A549 (cell line): ENCODE results near the gene NDRG4. TPM values are rescaled to one million over a fixed set of nuclear protein-coding genes. Genes with fewer than 3 reads are reported as not detected.

ENCODE experiments used
- ATAC-seq, 2 experiments: fragments of 200-7000 bp in 1 of 2; fragments of >200 bp in 1 of 2; cut with Nextera tagmentation in 1 of 2; cut with Tn5 transposase in 1 of 2; 3 replicates each; pipeline versions ENCODE4 v1.8.0 to v1.9.1; 2018 to 2020; ENCODE audit warnings: mild to moderate bottlenecking in 1 of 2, moderate library complexity in 1 of 2
- CTCF ChIA-PET: fragments of 300-600 bp; sonication (Branson Sonifier 250); formaldehyde crosslinking; extraction: SDS; loops from one replicate; lab custom pipeline; 2021; ENCODE audit warnings: antibody characterized with exemption, inconsistent platforms; lab: Yijun Ruan, JAX
- POLR2A ChIA-PET: fragments of 350-600 bp; formaldehyde crosslinking; extraction: SDS; loops from one replicate; lab custom pipeline; 2021; ENCODE audit warnings: antibody characterized with exemption, inconsistent platforms; lab: Yijun Ruan, JAX
- DNase-seq, 2 experiments: peaks; one replicate each; pipeline versions ENCODE4 v3.0.0 to v3.0.0-alpha.2; 2011 to 2016; ENCODE audit warnings: low read depth in 1 of 2, low spot score in 1 of 2
- FAIRE-seq: peaks from 2 replicates; lab custom pipeline; 2011; peaks lifted over from hg19 to GRCh38; lab: Jason Lieb, UNC
- H3K27ac ChIP-seq, 2 experiments: fragments of >200 bp; sonication (Bioruptor Twin); formaldehyde crosslinking; 3 replicates each; pipeline ENCODE4 v1.5.1; 2016 to 2017
- H3K4me1 ChIP-seq: fragments of >200 bp; sonication (Bioruptor Twin); formaldehyde crosslinking; 3 replicates; pipeline ENCODE4 v1.6.1; 2016
- H3K4me2 ChIP-seq: fragments of >200 bp; sonication (Bioruptor Twin); formaldehyde crosslinking; 3 replicates; pipeline ENCODE4 v1.6.1; 2016
- H3K4me3 ChIP-seq: fragments of >200 bp; sonication (Bioruptor Twin); formaldehyde crosslinking; 3 replicates; pipeline ENCODE4 v1.5.1; 2016
- H3K9me3 ChIP-seq: fragments of >200 bp; sonication (Bioruptor Twin); formaldehyde crosslinking; 3 replicates; pipeline ENCODE4 v1.6.1; 2016
- BCL3 ChIP-seq: fragments of >200 bp; sonication (Bioruptor Twin); formaldehyde crosslinking; IDR thresholded peaks from 3 replicates; pipeline ENCODE4 v1.6.1; 2016
- CEBPB ChIP-seq, 2 experiments: fragments of >200 bp in 1 of 2; sonication (Bioruptor Twin) in 1 of 2; formaldehyde crosslinking in 1 of 2; IDR thresholded peaks; 2 replicates each; pipeline ENCODE4 v1.6.1; 2012 to 2016
- CHD2 ChIP-seq: fragments of 150-350 bp; IDR thresholded peaks from 2 replicates; pipeline ENCODE4 v1.6.1; 2014; ENCODE audit warnings: low read length; ENCODE audit not compliant: partially characterized antibody
- CTCF ChIP-seq: fragments of >200 bp; sonication (Bioruptor Twin); formaldehyde crosslinking; IDR thresholded peaks from 3 replicates; pipeline ENCODE4 v1.5.1; 2016
- EHF ChIP-seq: fragments of 250-450 bp; sonication (Bioruptor Pico); IDR thresholded peaks from 2 replicates; pipeline ENCODE4 v1.5.0; 2020; ENCODE audit warnings: mild to moderate bottlenecking
- EP300 ChIP-seq, 2 experiments: fragments of >200 bp; sonication (Bioruptor Twin); formaldehyde crosslinking; IDR thresholded peaks; 2 replicates in 1 of 2; 3 replicates in 1 of 2; pipeline ENCODE4 v1.6.1; 2016 to 2017
- FOSL2 ChIP-seq, 2 experiments: fragments of 450-650 bp in 1 of 2; fragments of >200 bp in 1 of 2; sonication (Bioruptor Twin) in 1 of 2; formaldehyde crosslinking; IDR thresholded peaks; 2 replicates each; pipeline versions ENCODE4 v1.5.0 to v1.6.1; 2016 to 2020; ENCODE audit warnings: mild to moderate bottlenecking in 1 of 2, moderate library complexity in 1 of 2
- HDAC2 ChIP-seq: fragments of 200-600 bp; sonication (generic); IDR thresholded peaks from 2 replicates; pipeline ENCODE4 v1.6.1; 2016
- HES2 ChIP-seq: fragments of >200 bp; sonication (Bioruptor Twin); formaldehyde crosslinking; IDR thresholded peaks from 2 replicates; pipeline ENCODE4 v1.6.1; 2016
- HMGXB4 ChIP-seq: fragments of 250-450 bp; sonication (Bioruptor Pico); IDR thresholded peaks from 2 replicates; pipeline ENCODE4 v1.5.0; 2021; ENCODE audit warnings: mild to moderate bottlenecking, moderate library complexity, borderline replicate concordance
- HOXA7 ChIP-seq: fragments of 250-450 bp; sonication (Bioruptor Pico); IDR thresholded peaks from 2 replicates; pipeline ENCODE4 v1.5.0; 2020; ENCODE audit warnings: mild to moderate bottlenecking, moderate library complexity
- HOXB13 ChIP-seq: fragments of 250-450 bp; sonication (Bioruptor Pico); IDR thresholded peaks from 2 replicates; pipeline ENCODE4 v1.5.0; 2020; ENCODE audit warnings: low read depth, mild to moderate bottlenecking, moderate library complexity
- HOXB5 ChIP-seq: fragments of 250-450 bp; sonication (Bioruptor Pico); IDR thresholded peaks from 2 replicates; pipeline ENCODE4 v1.5.0; 2020; ENCODE audit warnings: mild to moderate bottlenecking, moderate library complexity
- JUN ChIP-seq, 2 experiments: fragments of >200 bp; sonication (Bioruptor Twin); formaldehyde crosslinking; IDR thresholded peaks; 2 replicates in 1 of 2; 3 replicates in 1 of 2; pipeline ENCODE4 v1.6.1; 2016 to 2017
- KDM1A ChIP-seq: fragments of 200-600 bp; sonication (generic); IDR thresholded peaks from 2 replicates; pipeline ENCODE4 v1.6.1; 2016; ENCODE audit warnings: low read depth, mild to moderate bottlenecking
- MAX ChIP-seq: IDR thresholded peaks from 2 replicates; pipeline ENCODE4 v1.6.1; 2012
- NPAS2 ChIP-seq: fragments of 250-450 bp; sonication (Bioruptor Pico); IDR thresholded peaks from 2 replicates; pipeline ENCODE4 v1.8.0; 2022; ENCODE audit warnings: mild to moderate bottlenecking, moderate library complexity, borderline replicate concordance
- NR3C1 ChIP-seq: fragments of >200 bp; sonication (Bioruptor Twin); formaldehyde crosslinking; IDR thresholded peaks from 3 replicates; pipeline ENCODE4 v1.6.1; 2017
- PBX3 ChIP-seq: IDR thresholded peaks from 2 replicates; pipeline ENCODE4 v1.6.1; 2012
- PHF8 ChIP-seq: fragments of 200-600 bp; sonication (generic); IDR thresholded peaks from 2 replicates; pipeline ENCODE4 v1.6.1; 2016; ENCODE audit warnings: low read depth, mild to moderate bottlenecking, antibody characterized with exemption, moderate library complexity, borderline replicate concordance
- POLR2A ChIP-seq: IDR thresholded peaks from 2 replicates; pipeline ENCODE4 v1.6.1; 2012; ENCODE audit warnings: mild to moderate bottlenecking, low read length
- RAD21 ChIP-seq, 2 experiments: fragments of >200 bp in 1 of 2; sonication (Bioruptor Twin) in 1 of 2; formaldehyde crosslinking in 1 of 2; IDR thresholded peaks in 1 of 2; conservative IDR thresholded peaks in 1 of 2; 2 replicates in 1 of 2; 3 replicates in 1 of 2; pipeline ENCODE4 v1.6.1; 2012 to 2018; ENCODE audit warnings: inconsistent platforms in 1 of 2
- RARB ChIP-seq: fragments of 250-450 bp; sonication (Bioruptor Pico); IDR thresholded peaks from 2 replicates; pipeline ENCODE4 v1.8.0; 2021; ENCODE audit warnings: mild to moderate bottlenecking, moderate library complexity
- RCOR1 ChIP-seq: fragments of 150-350 bp; IDR thresholded peaks from 2 replicates; pipeline ENCODE4 v1.6.1; 2014; ENCODE audit warnings: antibody characterized with exemption, low read length, low read depth
- RFX5 ChIP-seq: fragments of 450-650 bp; IDR thresholded peaks from 2 replicates; pipeline ENCODE4 v1.7.1; 2014; ENCODE audit warnings: antibody characterized with exemption, mild to moderate bottlenecking, moderate library complexity
- TFCP2L1 ChIP-seq: fragments of 250-450 bp; sonication (Bioruptor Pico); IDR thresholded peaks from 2 replicates; pipeline ENCODE4 v1.5.0; 2021; ENCODE audit warnings: mild to moderate bottlenecking
- TP53 ChIP-seq: fragments of 250-450 bp; sonication (Bioruptor Pico); IDR thresholded peaks from 2 replicates; pipeline ENCODE4 v1.5.0; 2021; ENCODE audit warnings: mild to moderate bottlenecking, moderate library complexity
- ZSCAN20 ChIP-seq: fragments of 250-450 bp; sonication (Bioruptor Pico); IDR thresholded peaks from 2 replicates; pipeline ENCODE4 v1.8.0; 2022; ENCODE audit warnings: mild to moderate bottlenecking, moderate library complexity
- WGBS: methylation state at CpG from one replicate; pipeline ENCODE4 v1.1.6; 2017; ENCODE audit errors: missing lambda C conversion rate; 5-methylcytosine and 5-hydroxymethylcytosine counted together
- polyA plus RNA-seq, 4 experiments: library from polyadenylated mRNA; depleted of rRNA in 3 of 4; stranded (reverse); fragments of >200 nt; fragmentation: RNase III in 1 of 4; extraction: RNeasy Plus Mini Kit Qiagen cat#74134 plus additional on column Dnase treatment in 1 of 4; gene quantifications; 2 replicates in 3 of 4; 3 replicates in 1 of 4; pipeline ENCODE4 v1.2.3, GENCODE V29; 2011 to 2017

Gene NDRG4
- polyA plus RNA-seq, 2 of the 4 experiments (the other 2 are of a cell fraction), result 8.1 to 21.3 TPM

- Histone ChIP-seq H3K27ac (no peak overlapping the region), H3K4me1 (no peaks in the 10 kb centered on the region), H3K9me3 (no peaks in the 10 kb centered on the region), H3K4me2 (no peak overlapping the region), H3K4me3 (no peak overlapping the region)
- DNase-seq (no peak), FAIRE-seq (no peak), ATAC-seq (no peak)
- 94% methylated on average over 11 of the region's 11 CpGs for WGBS
- POLR2A ChIA-PET, result no interaction called here
- CTCF ChIA-PET, result interaction anchor here (0.6 to 23.4 kb wide), 4 partner anchors 14 to 819 kb away, joined by 3 to 721 read pairs (median 3); no protein-coding TSS in a partner anchor
- TF ChIP-seq TFCP2L1 (CRISPR knock-in tag) (no peak), EHF (CRISPR knock-in tag) (no peak), CTCF (no peak), EP300 (IDR thresholded peaks at IDR 0.05) (no peak), RAD21 (conservative IDR thresholded peaks at IDR 0.05 in 1 of 2, IDR thresholded peaks at IDR 0.05 in 1 of 2) (no peak), HOXB13 (CRISPR knock-in tag) (no peak), MAX (no peak), NPAS2 (CRISPR knock-in tag) (no peak), FOSL2 (IDR thresholded peaks at IDR 0.05) (no peak), FOSL2 (CRISPR knock-in tag; IDR thresholded peaks at IDR 0.05) (no peak), JUN (IDR thresholded peaks at IDR 0.05) (no peak), TP53 (no peak), CEBPB (IDR thresholded peaks at IDR 0.05) (no peak), PHF8 (no peak), RARB (CRISPR knock-in tag) (no peak), CHD2 (no peak), BCL3 (no peak), ZSCAN20 (CRISPR knock-in tag) (no peak)
Measured at GRCh38 chr16:58481226-58481869, 18.6 kb upstream of the NDRG4 start.

- TF ChIP-seq HDAC2 (no peak), ZSCAN20 (CRISPR knock-in tag) (no peak), RCOR1 (no peak), HOXB5 (no peak), NPAS2 (CRISPR knock-in tag) (no peak), NR3C1 (no peak), HOXA7 (no peak), HES2 (no peak), HMGXB4 (CRISPR knock-in tag) (no peak), RFX5 (no peak), PBX3 (no peak), JUN (IDR thresholded peaks at IDR 0.05) (no peak), POLR2A (no peak), RAD21 (conservative IDR thresholded peaks at IDR 0.05 in 1 of 2, IDR thresholded peaks at IDR 0.05 in 1 of 2) (no peak), KDM1A (no peak)
- TF ChIP-seq, all 56 proteins: peak for 0
- Histone ChIP-seq H3K27ac (no peak overlapping the region), H3K9me3 (no peaks in the 10 kb centered on the region), H3K4me1 (no peaks in the 10 kb centered on the region), H3K4me2 (no peak overlapping the region), H3K4me3 (no peak overlapping the region)
- POLR2A ChIA-PET, result no interaction called here
- 69% methylated on average over 8 of the region's 8 CpGs for WGBS
- ATAC-seq (no peak), DNase-seq (no peak), FAIRE-seq (no peak)
- CTCF ChIA-PET, result interaction anchor here (3.0 to 23.4 kb wide), 2 partner anchors 16 to 142 kb away, joined by 7 to 721 read pairs; no protein-coding TSS in a partner anchor
Measured at GRCh38 chr16:58481931-58482330, 18.0 kb upstream of the NDRG4 start.
